SKM-1 (cell line): ENCODE data around the gene TMEM250.
A peak's percentile ranks its signal among the peaks of the same experiment; 100 is the strongest.

ENCODE experiments used
- DNase-seq: peaks from one replicate; lab custom pipeline; 2025; ENCODE audit not compliant: unreplicated experiment; lab: John Stamatoyannopoulos, UW

The TMEM250 gene

DNA sequence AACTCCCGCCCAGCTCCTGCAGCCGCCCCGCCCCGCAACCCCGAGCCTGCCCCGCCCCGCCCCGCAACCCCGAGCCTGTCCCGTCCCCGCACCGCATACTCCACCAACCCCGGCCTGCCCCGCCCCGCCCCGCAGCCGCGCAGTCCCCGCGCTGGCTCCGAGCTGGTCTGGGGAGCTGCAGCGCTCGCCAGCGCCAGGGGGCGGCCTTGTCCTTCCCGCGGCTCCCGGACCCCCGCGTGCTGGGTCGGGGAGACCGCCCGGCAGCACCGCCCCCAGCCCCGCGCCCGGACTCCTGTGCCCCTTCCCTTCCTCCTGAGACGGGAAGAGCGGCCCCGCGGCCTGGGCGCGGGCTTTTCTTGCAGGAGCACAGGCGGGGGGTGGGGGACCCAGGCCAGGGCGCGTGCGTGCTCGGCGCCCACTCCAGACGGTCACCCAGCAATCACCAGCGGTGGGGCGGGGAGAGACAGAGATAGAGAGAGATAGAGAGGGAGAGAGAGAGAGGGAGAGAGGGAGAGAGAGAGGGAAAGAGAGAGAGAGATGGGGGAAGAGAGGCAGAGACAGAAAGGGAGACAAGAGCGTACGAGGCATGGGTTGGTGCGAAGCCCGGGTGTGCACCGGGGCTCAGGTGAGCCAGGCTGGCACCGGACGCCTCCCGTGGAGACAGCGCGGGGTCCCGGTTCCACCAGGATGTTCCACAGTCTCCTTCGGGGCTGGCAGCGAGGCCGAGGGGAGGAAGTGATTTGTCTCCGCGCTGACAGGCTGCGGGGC is 14.7 kb upstream of the TMEM250 start:
- no peak for DNase-seq

DNA sequence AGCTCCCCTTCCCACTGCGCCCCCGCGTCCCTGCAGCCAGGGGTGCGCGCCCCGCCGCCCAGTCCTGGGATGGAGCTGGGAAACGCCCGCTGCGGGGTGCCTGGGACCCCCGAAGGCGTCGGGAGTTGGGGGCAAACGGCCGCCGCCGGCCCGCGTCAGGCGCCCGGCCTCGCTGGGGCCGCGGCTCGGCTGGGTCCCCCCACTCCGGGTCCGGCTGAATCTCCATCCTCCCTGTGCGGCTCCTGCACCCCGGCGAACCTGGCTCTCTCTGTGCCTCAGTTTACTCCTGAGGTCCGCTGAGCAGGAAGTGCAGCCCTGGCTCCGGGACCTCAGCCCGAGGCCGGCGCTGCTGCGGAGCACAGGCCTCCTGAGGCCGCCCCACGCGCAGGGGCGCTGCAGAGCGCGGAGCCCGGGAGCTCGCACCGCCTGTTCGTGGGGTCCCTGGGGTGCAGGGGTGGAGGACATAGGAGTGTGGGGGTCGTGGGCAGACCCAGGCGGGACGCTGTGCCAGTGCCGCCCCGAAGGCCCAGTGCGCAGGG is 13.9 kb upstream of the TMEM250 start:
- no peak for DNase-seq

DNA sequence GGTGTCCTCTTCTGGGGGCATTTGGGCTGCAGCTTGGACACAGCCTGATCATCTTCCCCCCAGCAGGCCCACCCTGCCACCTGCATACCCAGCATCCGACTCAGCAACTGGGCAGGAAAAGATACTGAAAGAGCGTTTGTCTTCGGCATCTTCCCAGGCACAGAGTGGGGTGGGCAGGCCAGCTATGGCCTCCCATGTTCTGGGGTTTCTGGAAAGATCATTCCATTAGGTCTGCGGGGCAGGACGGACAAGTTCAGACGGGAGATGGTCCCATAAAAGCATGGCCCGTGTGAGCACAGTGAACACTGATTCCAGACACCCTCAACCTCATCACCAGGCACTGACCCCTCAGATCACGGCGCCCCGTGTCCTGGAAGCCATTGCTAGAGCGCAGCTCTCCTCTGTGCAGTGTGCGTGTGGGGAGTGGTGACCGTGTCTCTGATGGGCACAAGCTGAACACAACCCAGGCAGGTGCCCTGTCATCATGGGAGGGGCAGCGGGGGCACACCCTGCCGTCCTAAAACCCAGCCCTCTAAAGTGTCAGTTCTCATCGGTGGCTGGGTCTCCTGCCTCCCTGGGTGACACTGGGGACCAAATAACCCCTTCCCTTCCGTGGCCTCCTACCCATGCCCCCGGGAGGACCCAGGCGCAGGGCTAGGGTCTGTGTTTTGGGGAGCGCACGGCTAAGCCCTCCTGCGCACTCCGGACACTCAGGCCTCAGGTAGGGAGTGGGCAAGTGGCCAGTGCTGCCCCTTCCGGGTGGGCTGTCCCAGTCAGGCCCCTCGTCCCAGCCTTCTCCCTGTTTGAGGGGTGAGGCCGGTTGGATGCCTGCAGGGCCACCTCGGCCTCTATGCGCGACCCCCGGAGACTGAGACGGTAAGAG is 13.2 kb upstream of the TMEM250 start:
- DNase-seq: no peak

DNA sequence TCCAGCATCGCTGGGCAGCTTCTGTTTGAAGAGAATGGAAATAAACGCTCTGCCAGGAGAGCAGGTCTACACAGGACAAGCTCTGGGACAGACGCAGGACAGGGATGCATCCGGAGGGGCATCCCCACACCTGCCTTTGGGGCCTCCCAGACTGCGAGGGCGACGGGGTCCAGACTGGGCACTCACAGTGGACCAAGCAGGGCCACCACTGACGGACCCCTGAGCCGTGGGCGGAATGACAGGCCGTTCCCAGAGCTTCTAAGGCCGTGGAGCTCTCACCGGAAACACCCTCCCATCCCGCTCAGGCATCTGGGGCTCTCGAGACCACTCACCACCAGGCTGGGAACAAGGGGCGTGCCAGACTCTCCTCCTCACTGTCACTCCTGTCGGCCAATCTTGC is 10.5 kb upstream of the TMEM250 start:
- no peak for DNase-seq

DNA sequence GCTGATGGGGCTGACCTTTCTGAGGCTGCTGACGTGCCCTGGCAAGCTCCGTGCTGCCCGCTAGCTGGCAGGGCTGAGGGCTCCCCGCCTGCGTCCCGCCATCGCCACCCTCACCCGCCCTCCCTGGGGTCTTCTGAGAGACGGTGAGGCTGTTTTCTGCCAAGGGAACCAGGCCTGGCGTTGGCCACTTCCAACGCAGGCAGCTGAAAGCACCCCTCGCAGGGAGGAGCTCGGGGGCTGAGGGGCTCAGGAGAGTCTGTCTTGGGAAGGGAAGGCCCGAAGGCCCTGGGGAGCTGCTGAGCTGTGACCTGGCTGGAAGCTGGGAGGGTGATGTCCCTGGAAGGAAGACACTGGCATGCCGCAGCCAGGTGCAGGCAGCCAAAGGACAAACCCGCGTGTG is 9.8 kb upstream of the TMEM250 start:
- DNase-seq: no peak

DNA sequence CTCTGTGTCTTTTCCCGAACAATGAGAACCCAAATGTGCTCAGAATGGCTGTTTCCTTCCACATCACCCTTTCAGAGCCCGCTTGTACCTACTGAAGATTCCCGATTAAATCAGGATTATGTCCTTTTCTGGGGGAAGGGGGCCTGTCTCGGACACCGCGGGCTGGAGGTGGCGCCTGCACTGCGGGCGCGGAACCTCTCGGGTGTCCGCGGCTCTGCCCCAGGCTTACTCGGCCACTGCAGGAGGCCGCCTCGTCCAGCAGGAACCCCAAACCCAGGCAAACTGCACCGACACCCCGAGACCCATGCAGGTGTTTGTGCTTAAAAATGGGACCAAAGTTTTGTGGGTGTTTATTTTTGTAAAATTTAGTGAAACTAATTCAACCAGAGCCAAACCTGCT is 8.6 kb upstream of the TMEM250 start:
- DNase-seq: no peak

- DNase-seq: no peak
Measured at GRCh38 chr9:136124976-136125692, 6.5 kb upstream of the TMEM250 start.

DNA sequence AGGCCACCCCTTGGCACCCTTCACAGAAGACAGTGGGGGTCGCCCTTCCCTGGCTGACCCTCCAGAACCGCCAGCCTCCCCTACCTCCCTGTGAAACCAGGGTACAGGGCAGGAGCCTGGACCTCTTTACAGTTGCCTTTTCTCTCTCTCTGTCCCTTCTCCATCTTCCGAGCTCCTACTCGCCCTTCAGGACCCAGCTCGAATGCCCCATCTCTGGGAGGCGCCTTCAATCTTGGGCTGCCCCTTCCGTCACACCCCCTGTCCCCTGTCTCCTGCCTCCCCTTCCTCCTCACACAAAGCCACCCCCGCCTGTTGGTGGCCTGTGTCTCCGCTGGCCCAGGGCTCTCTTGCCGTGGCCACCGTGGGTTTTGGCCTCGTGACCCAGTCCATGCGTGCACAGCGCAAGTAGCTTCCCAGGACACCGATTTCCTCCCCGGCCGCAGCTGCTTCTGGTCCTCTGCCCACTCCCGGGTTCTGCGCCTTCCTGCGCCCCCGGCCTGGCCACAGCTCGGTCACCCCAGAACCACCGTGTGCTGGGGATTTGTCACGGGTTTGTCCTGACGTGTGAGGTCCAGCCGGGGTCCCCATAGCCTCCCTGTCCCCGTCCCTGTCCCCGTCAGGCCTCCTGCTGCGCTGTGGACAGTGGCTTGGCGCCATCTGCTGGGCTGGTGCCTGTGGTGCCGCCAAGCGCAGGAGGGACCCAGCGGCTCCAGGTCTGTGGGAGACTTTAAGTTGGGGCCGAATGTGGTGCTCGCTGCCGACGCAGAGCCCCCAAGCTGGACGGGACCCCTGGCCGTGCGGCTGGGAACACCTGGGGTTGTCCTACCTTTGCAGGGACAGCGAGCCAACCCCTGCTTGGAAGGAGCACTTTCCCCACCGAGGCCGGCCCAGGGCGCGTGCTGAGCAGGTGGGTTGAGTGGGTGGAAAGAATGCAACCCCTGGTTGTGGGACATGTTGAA is 4.0 kb upstream of the TMEM250 start:
- DNase-seq: peak; percentile 25

- DNase-seq: no peak
Measured at GRCh38 chr9:136121801-136122200, 3.1 kb upstream of the TMEM250 start.

GRCh38 chr9:136120438-136120844 is 1.8 kb upstream of the TMEM250 start:
- no peak for DNase-seq

- DNase-seq: no peak
Measured at GRCh38 chr9:136119883-136120393, 1.3 kb upstream of the TMEM250 start.

DNA sequence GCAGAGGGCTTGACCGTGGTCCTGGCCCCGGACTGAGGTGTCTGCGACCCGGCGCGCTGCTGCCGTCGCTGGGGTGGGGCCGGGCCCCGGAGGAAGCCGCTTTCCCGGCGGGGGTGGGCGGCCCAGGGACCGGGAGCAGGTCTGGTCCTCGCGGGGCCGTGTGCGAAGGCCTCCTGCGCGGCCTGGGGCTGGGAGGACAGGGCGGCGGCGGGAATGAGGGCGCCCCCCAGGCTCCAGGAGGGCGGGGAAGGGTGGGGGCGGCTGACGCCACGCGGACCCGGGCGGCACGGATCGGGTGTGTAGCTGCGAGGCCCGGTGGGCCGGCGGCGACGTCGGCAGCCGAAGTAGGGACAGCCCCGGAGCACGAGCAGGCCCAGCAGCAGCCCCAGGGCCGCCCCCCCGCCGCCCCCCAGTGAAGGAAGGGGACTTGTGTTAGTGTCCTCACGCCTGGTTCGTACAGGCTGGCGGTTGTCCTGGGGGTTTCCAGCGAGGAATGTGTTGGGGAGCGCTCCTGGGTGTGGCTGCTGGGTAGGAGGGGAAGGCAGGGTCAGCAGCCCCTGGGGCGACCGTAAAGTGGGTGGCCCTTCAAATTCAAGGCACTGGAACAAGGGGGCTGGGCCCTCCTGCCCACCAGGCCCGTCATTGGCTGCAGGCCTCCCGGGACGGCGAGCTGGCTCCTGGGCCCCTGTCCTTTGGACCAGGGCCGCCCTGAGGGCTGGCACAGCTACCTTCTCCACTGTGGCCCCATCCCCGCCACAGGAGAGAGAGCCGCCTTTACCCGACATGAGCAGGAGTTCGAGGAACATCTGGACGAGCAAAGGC is 597 bp upstream of the TMEM250 start:
- no peak for DNase-seq

- no peak for DNase-seq
Measured at GRCh38 chr9:136117916-136118319, 757 bp downstream of the TMEM250 start.

DNA sequence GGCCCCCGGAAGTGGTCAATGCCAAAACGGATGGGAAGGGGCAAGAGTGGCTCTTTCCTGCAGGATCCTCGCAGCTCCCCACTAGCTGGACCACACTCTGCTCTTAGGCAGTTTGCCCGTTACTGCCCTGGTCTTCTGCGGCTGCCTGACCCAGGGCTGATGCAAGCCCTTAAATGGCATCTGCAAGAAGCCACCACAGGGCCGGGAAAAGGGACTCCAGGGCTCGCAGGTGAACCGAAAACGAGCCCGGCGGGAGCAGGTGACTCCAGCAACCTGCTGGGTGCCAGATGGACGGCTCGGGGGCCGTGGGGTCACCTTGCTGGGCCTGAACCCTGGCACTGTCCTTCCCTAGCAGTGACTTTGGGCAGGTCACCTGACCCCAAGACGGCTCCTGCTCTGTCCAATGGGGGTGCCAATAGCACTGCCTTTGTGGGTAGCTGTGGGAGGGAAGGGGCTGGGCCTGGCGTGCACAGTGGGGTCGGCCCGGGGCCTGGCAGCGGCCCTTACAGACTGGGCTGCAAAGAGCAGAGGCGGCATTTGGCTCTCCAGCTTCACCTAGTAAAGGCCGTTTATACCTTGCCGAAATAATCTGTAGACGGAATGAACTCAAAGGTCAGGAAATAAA is 1.3 kb downstream of the TMEM250 start:
- DNase-seq: no peak

DNA sequence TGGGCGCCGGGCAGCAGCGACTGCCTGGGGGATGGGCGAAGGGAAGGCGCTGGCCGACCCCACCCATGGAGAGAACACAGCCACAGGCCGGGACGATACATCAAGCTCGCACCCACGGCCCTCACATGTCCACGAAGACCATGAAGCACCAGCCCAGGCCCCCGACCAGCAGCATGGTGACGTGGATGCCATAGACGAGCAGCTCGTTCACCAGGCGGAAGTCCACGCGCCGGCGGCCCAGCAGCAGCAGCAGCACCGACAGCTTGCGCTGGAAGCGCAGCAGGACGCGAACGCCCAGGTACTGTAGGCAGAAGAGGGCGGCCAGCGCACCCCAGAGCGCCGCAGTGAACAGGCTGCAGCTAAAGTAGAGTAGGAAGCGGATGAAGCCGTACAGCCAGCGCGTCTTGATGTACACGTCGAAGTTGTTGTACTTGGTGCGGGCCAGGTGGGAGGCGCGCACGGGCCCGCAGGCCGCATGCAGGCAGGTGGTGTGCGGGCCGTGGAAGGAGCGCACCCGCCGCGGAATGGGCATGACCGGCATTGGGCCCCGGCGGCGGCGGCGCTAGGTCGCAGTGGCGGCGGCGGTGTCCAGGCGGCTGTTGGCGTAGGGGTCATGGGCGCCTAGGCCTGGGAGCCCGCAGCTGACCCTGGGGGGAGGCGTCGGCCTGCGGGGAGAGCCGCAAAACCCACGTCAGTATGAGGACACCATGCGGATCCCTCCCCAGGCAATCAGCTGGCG is 2.1 kb downstream of the TMEM250 start:
- no peak for DNase-seq

DNA sequence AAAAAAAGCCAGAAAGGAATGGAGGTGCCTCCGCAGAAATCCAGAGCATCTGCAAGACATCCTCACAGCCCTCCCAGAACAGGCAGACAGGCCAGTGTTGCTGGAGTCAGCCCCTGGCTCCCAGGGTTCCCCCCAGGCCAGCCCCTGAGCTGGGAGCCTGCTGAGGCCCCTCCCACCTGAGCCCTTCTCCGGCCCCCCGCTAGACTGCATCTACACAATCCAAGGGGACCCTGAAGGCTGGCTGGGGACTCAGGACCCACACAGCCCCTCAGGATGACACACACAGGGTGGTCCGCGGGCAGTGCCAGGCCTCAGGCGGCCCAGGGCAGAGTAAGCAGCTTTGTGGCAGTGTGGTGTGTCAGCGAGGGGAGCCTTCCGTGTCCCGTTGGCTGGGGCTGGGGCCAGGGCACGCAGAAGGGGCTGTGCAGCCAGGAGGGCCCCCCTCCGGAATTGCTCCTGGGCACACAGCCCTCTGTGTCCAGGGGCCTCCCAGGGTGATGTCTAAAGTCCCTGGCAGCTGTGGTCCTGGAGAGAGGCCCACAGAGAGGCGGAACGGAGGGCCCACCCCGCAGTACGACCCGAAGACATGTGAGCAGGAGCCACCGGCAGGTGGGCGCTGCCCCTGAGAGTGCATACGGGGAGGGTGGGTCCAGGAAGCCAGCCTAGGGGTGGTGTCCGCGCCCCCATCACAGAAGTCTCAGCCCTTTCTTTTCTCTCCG is 2.9 kb downstream of the TMEM250 start:
- no peak for DNase-seq

GRCh38 chr9:136115206-136115605 is 3.5 kb downstream of the TMEM250 start:
- DNase-seq: no peak
